Inflammatory macrophage (primary cell): ENCODE data around the gene PLD2.
"Not testable (repeated sequence)": the region's sequence is repeated elsewhere in the genome, so short reads cannot be mapped to it uniquely, and the experiment has no call there.

Experiments
- DNase-seq, 2 donors: peaks; one replicate each; pipeline ENCODE4 v3.0.0-alpha.2; 2020 to 2022

The PLD2 gene

GRCh38 chr17:4858068-4858881 is 51.3 kb downstream of the PLD2 start:
- peak; percentile 66 to 75 for DNase-seq

GRCh38 chr17:4858882-4859260 is 51.9 kb downstream of the PLD2 start:
- no peak for DNase-seq

GRCh38 chr17:4859816-4860625 is 53.1 kb downstream of the PLD2 start:
- no peak for DNase-seq

GRCh38 chr17:4860651-4861050 is 53.7 kb downstream of the PLD2 start:
- no peak for DNase-seq

GRCh38 chr17:4861052-4861451 is 54.1 kb downstream of the PLD2 start:
- DNase-seq = no peak

- DNase-seq = no peak
Observed at GRCh38 chr17:4862720-4863119, 55.8 kb downstream of the PLD2 start.

GRCh38 chr17:4863321-4863720 is 56.4 kb downstream of the PLD2 start:
- DNase-seq = no peak

- DNase-seq = not testable (repeated sequence)
Observed at GRCh38 chr17:4867535-4867934, 60.6 kb downstream of the PLD2 start.

GRCh38 chr17:4869058-4869998 is 62.4 kb downstream of the PLD2 start:
- peak; percentile 47 to 60 for DNase-seq

- peak; percentile 51 to 80 for DNase-seq
Observed at GRCh38 chr17:4870855-4871254, 63.9 kb downstream of the PLD2 start.

GRCh38 chr17:4872786-4873185 is 65.8 kb downstream of the PLD2 start:
- peak; percentile 86 to 88 for DNase-seq
